ENCODE results near the gene YRDC.

YRDC gene

GRCh38 chr1:37813529-37814145 is 5.6 kb upstream of the YRDC start:
- TF ChIP-seq, protein P1, sequence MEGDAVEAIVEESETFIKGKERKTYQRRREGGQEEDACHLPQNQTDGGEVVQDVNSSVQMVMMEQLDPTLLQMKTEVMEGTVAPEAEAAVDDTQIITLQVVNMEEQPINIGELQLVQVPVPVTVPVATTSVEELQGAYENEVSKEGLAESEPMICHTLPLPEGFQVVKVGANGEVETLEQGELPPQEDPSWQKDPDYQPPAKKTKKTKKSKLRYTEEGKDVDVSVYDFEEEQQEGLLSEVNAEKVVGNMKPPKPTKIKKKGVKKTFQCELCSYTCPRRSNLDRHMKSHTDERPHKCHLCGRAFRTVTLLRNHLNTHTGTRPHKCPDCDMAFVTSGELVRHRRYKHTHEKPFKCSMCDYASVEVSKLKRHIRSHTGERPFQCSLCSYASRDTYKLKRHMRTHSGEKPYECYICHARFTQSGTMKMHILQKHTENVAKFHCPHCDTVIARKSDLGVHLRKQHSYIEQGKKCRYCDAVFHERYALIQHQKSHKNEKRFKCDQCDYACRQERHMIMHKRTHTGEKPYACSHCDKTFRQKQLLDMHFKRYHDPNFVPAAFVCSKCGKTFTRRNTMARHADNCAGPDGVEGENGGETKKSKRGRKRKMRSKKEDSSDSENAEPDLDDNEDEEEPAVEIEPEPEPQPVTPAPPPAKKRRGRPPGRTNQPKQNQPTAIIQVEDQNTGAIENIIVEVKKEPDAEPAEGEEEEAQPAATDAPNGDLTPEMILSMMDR (conservative IDR thresholded peaks at IDR 0.05; ENCODE audit: low read depth) = no peak
- no peak for DNase-seq (ENCODE audit: low spot score)
- no peak overlapping the region for H3K27ac ChIP-seq
- ChIA-PET POLR2A (ENCODE audit: low non-redundant PET) (no interaction called here), CTCF (interaction anchor here (0.7 kb wide), 1 partner anchor 218 kb away, joined by 3 read pairs; the partner anchor contains the start of gene GNL2)

- POLR2A ChIA-PET (ENCODE audit: low non-redundant PET) = no interaction called here
Measured at GRCh38 chr1:37811027-37811655, 3.1 kb upstream of the YRDC start.

DNA sequence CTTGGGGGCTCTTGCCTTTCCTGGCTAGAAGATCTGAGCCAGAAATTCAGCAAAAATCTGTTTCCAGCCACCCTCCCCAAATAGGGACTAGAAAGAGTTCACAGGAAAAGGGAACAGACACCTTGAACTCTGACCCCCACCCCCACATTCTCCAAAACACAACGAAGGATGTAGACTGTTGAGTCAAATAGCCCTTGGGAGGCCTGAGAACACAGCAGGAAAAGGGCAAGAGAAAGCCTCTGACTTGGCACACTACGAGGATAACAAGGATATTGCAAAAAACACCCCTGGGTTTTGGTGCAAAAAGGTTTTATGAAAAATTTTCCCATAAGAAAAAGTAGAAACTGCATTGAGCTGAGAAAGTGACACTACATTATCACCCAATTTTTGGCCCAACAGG is 1.9 kb upstream of the YRDC start:
- no peak for DNase-seq (ENCODE audit: low spot score)
- TF ChIP-seq, protein P1 (conservative IDR thresholded peaks at IDR 0.05; ENCODE audit: low read depth) = no peak
- H3K27ac ChIP-seq = no peak overlapping the region
- POLR2A ChIA-PET (ENCODE audit: low non-redundant PET) = no interaction called here
- CTCF ChIA-PET = no interaction called here

More at GRCh38 chr1:37811027-37811655, 3.1 kb upstream of the YRDC start:
- TF ChIP-seq, protein P1 (conservative IDR thresholded peaks at IDR 0.05; ENCODE audit: low read depth) = peak; percentile 78
- CTCF ChIA-PET = interaction anchor here (0.5 kb wide), 1 partner anchor 308 kb away, joined by 4 read pairs; no protein-coding TSS in a partner anchor
- H3K27ac ChIP-seq = peak overlapping the region; percentile 37; the same call in 1 of the 2 replicates
- peak; percentile 48 for DNase-seq (ENCODE audit: low spot score)

- H3K27ac ChIP-seq = peak overlapping the region; percentile 89
- CTCF ChIA-PET = interaction anchor here (0.6 kb wide), 1 partner anchor 34 kb away, joined by 5 read pairs; no protein-coding TSS in a partner anchor
- POLR2A ChIA-PET (ENCODE audit: low non-redundant PET) = interaction anchor here (0.6 to 1.5 kb wide), 6 partner anchors 43 to 149 kb away, joined by 3 to 7 read pairs (median 4); partner anchors contain the start of genes CDCA8 and MTF1
- TF ChIP-seq, protein P1 (conservative IDR thresholded peaks at IDR 0.05; ENCODE audit: low read depth) = no peak
- DNase-seq (ENCODE audit: low spot score) = peak; percentile 74
Measured at GRCh38 chr1:37808369-37809319, 636 bp upstream of the YRDC start.

GRCh38 chr1:37807220-37807554 is 821 bp downstream of the YRDC start:
- CTCF ChIA-PET = no interaction called here
- DNase-seq (ENCODE audit: low spot score) = no peak
- H3K27ac ChIP-seq = peak overlapping the region; percentile 89
- TF ChIP-seq, protein P1 (conservative IDR thresholded peaks at IDR 0.05; ENCODE audit: low read depth) = no peak
- POLR2A ChIA-PET (ENCODE audit: low non-redundant PET) = no interaction called here

GRCh38 chr1:37802439-37802838 is 5.6 kb downstream of the YRDC start:
- DNase-seq (ENCODE audit: low spot score) = no peak
- CTCF ChIA-PET = no interaction called here
- TF ChIP-seq, protein P1 (conservative IDR thresholded peaks at IDR 0.05; ENCODE audit: low read depth) = no peak
- POLR2A ChIA-PET (ENCODE audit: low non-redundant PET) = no interaction called here
- H3K27ac ChIP-seq = no peak overlapping the region
